K562 (cell line): Measurements from ENCODE around the gene SAMD11. TPM values are rescaled to one million over a fixed set of nuclear protein-coding genes. Genes with fewer than 3 reads are reported as not detected.
A peak's percentile ranks its signal among the peaks of the same experiment; 100 is the strongest.

Source experiments
- ARID3B ChIP-seq: fragments of 250-450 bp; sonication (Bioruptor Pico); IDR thresholded peaks from 2 replicates; pipeline ENCODE4 v1.4.0; 2020; ENCODE audit warnings: borderline replicate concordance
- BDP1 ChIP-seq: IDR thresholded peaks from 3 replicates; pipeline ENCODE4 v1.6.1; 2011; ENCODE audit not compliant: insufficient read length, insufficient read depth
- BRF2 ChIP-seq: IDR thresholded peaks from 3 replicates; pipeline ENCODE4 v1.6.1; 2011; ENCODE audit warnings: borderline replicate concordance, mild to moderate bottlenecking; ENCODE audit not compliant: insufficient read length, insufficient read depth
- CBFA2T2 ChIP-seq: fragments of 450-650 bp; conservative IDR thresholded peaks from 2 replicates; pipeline ENCODE4 v1.6.1; 2017; ENCODE audit warnings: mild to moderate bottlenecking
- CREB1 ChIP-seq, 2 experiments: sonication (generic) in 1 of 2; formaldehyde crosslinking in 1 of 2; IDR thresholded peaks; 2 replicates each; pipeline versions ENCODE4 v1.6.1 to v1.8.0; 2012 to 2022; ENCODE audit warnings: inconsistent platforms in 1 of 2, mild to moderate bottlenecking in 1 of 2, missing genetic modification reagents in 1 of 2, moderate library complexity in 1 of 2
- CTCFL ChIP-seq: IDR thresholded peaks from 2 replicates; pipeline ENCODE4 v1.6.1; 2011; ENCODE audit warnings: borderline replicate concordance, low read depth, mild to moderate bottlenecking, moderate library complexity, low read length; ENCODE audit not compliant: insufficient read depth, poor library complexity, severe bottlenecking
- FOXA3 ChIP-seq, 2 experiments: fragments of 450-650 bp in 1 of 2; sonication (generic) in 1 of 2; formaldehyde crosslinking; IDR thresholded peaks in 1 of 2; conservative IDR thresholded peaks in 1 of 2; 2 replicates each; pipeline versions ENCODE4 v1.4.0 to v1.8.0; 2020 to 2022; ENCODE audit warnings: mild to moderate bottlenecking in 2 of 2, missing genetic modification reagents in 1 of 2
- FOXP1 ChIP-seq: sonication (generic); formaldehyde crosslinking; IDR thresholded peaks from 2 replicates; pipeline ENCODE4 v1.8.0; 2022; ENCODE audit warnings: mild to moderate bottlenecking, missing genetic modification reagents
- HMG20A ChIP-seq: fragments of 450-650 bp; formaldehyde crosslinking; conservative IDR thresholded peaks from 2 replicates; pipeline ENCODE4 v1.4.0; 2020; ENCODE audit warnings: mild to moderate bottlenecking, mixed read lengths
- KAT2B ChIP-seq: IDR thresholded peaks from one replicate; pipeline ENCODE4 v1.6.1; 2012; ENCODE audit warnings: low read depth, mild to moderate bottlenecking, control low read depth, inconsistent platforms, low read length, moderate library complexity
- KLF13 ChIP-seq: fragments of 450-650 bp; IDR thresholded peaks from 2 replicates; pipeline ENCODE4 v1.6.1; 2016; ENCODE audit warnings: missing genetic modification characterization, low read depth, mild to moderate bottlenecking, missing compliant biosample characterization, moderate library complexity, borderline replicate concordance
- MAFG ChIP-seq: fragments of 450-650 bp; conservative IDR thresholded peaks from 2 replicates; pipeline ENCODE4 v1.6.1; 2016; ENCODE audit warnings: missing genetic modification characterization, missing compliant biosample characterization
- MCM7 ChIP-seq, 2 experiments: fragments of 450-650 bp; IDR thresholded peaks; 2 replicates each; pipeline ENCODE4 v1.6.1; 2016 to 2018
- POLR2B ChIP-seq: fragments of 450-650 bp; IDR thresholded peaks from 2 replicates; pipeline ENCODE4 v1.6.1; 2018; ENCODE audit warnings: low read depth; ENCODE audit not compliant: partially characterized antibody
- RBM14 ChIP-seq: fragments of 200-400 bp; formaldehyde crosslinking; IDR thresholded peaks from 2 replicates; pipeline ENCODE4 v1.6.1; 2018; ENCODE audit warnings: low read depth, mild to moderate bottlenecking, low read length, moderate library complexity, borderline replicate concordance; ENCODE audit not compliant: insufficient read depth
- SMARCA5 ChIP-seq: fragments of 450-650 bp; IDR thresholded peaks from 2 replicates; pipeline ENCODE4 v1.6.1; 2016
- TCF3 ChIP-seq: sonication (generic); formaldehyde crosslinking; IDR thresholded peaks from 2 replicates; pipeline ENCODE4 v1.4.0; 2020; ENCODE audit warnings: mild to moderate bottlenecking, missing genetic modification reagents
- ZFP30 ChIP-seq: fragments of 250-450 bp; sonication (Bioruptor Pico); IDR thresholded peaks from 2 replicates; pipeline ENCODE4 v1.8.0; 2022; ENCODE audit warnings: moderate library complexity, mild to moderate bottlenecking, inconsistent platforms, borderline replicate concordance
- ZNF583 ChIP-seq: fragments of 250-450 bp; sonication (Bioruptor Pico); IDR thresholded peaks from 2 replicates; pipeline ENCODE4 v1.4.0; 2020
- ZNF644 ChIP-seq: fragments of 200-800 bp; sonication (Bioruptor generic); IDR thresholded peaks from 2 replicates; pipeline ENCODE4 v1.6.1; 2016; ENCODE audit warnings: low read depth, missing genetic modification characterization, missing compliant biosample characterization
- polyA plus RNA-seq, 8 experiments: library from polyadenylated mRNA; depleted of rRNA in 4 of 8; stranded (reverse) in 5 of 8; unstranded in 3 of 8; fragments of >200 nt; fragmentation: Nextera tagmentation in 2 of 8; fragmentation: Illumina TruSeq in 1 of 8; extraction: Ambion mirVana in 2 of 8; extraction: Trizol in 1 of 8; gene quantifications; 2 replicates each; pipeline versions ENCODE4 v1.2.1 to v1.2.3, GENCODE V29; 2011 to 2014; ENCODE audit warnings: inconsistent platforms in 1 of 8, missing spikeins in 1 of 8
- total RNA-seq, 7 experiments: library from RNA; depleted of rRNA in 6 of 7; stranded (reverse); fragments of >200 nt in 6 of 7; fragmentation: Illumina TruSeq in 2 of 7; extraction: Trizol in 2 of 7; gene quantifications; 2 replicates each; pipeline versions ENCODE4 v1.2.1 to v1.2.3, GENCODE V29; 2011 to 2021; ENCODE audit warnings: low replicate concordance in 1 of 7

SAMD11 gene
- total and polyA plus RNA-seq, 9 of the 15 experiments (the other 6 are each of a cell fraction or from before 2014, with no cell fraction given), result 0.07 to 0.82 (median 0.11) TPM; not detected in 2

GRCh38 chr1:940107-941014, 16.6 kb downstream of the SAMD11 start (continued):
- TF ChIP-seq BDP1, result no peak
- no peak for TF ChIP-seq RBM14
- TF ChIP-seq FOXA3 (CRISPR knock-in tag; conservative IDR thresholded peaks at IDR 0.05 in 1 of 2, IDR thresholded peaks at IDR 0.05 in 1 of 2), result no peak
- TF ChIP-seq MCM7 (IDR thresholded peaks at IDR 0.05), result no peak
- no peak for TF ChIP-seq BRF2
- TF ChIP-seq SMARCA5, result no peak
- TF ChIP-seq FOXP1 (CRISPR knock-in tag), result no peak
- TF ChIP-seq MAFG (tag), result no peak
- TF ChIP-seq ZFP30, result no peak
- no peak for TF ChIP-seq KLF13 (tag)
- TF ChIP-seq ZNF644, result no peak
- no peak for TF ChIP-seq POLR2B
- no peak for TF ChIP-seq ARID3B (CRISPR knock-in tag)
- peak; percentile 35 for TF ChIP-seq CTCFL
- TF ChIP-seq ZNF583 (CRISPR knock-in tag), result no peak
- no peak for TF ChIP-seq KAT2B
- no peak for TF ChIP-seq CBFA2T2
- no peak for TF ChIP-seq CREB1 (IDR thresholded peaks at IDR 0.05)
- TF ChIP-seq CREB1 (CRISPR knock-in tag; IDR thresholded peaks at IDR 0.05), result no peak
- TF ChIP-seq TCF3, result no peak
- no peak for TF ChIP-seq HMG20A (CRISPR knock-in tag)
